ENCODE data around the gene MYCBP.
A peak's percentile ranks its signal among the peaks of the same experiment; 100 is the strongest.

DNA sequence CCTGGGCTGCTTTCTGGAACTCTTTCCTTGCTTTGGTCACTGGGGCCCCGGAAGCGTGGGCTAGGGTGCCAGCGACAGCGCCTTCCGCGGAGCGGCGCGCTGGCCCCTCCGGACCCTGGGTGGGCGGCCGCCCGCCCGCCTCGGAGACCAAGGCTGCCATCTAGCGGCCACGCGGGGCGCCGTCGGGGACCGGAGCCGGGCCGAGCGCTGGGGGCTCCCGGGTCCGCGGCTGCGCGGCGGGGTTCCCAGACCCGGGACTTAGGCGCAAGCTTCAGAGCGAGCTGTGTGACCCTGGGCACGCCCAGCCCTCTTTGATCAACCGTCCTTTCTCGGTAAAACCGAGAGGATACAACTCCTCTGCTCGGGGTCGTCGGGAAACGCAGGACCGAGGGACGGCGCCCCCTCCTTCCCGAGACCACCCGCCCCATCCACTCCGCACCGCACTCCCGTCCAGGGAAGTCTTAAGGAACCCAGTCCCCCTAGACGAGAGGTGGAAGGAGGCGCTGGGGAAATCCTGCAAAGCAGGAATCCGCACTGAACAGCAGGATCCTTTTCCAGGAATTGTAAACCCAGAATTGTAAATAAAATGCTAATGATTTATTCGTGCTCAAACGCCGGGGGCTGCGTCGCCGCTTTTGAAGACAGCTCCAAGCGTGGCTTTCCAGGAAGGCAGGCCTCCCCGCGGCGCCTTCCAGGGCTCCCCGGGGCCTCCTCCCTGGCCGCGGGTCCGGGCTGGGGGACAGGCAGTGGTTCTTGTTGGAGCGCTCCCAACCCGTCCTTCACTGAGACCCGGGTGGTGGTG is 54.8 kb downstream of the MYCBP start:
- TF ChIP-seq, protein P1, sequence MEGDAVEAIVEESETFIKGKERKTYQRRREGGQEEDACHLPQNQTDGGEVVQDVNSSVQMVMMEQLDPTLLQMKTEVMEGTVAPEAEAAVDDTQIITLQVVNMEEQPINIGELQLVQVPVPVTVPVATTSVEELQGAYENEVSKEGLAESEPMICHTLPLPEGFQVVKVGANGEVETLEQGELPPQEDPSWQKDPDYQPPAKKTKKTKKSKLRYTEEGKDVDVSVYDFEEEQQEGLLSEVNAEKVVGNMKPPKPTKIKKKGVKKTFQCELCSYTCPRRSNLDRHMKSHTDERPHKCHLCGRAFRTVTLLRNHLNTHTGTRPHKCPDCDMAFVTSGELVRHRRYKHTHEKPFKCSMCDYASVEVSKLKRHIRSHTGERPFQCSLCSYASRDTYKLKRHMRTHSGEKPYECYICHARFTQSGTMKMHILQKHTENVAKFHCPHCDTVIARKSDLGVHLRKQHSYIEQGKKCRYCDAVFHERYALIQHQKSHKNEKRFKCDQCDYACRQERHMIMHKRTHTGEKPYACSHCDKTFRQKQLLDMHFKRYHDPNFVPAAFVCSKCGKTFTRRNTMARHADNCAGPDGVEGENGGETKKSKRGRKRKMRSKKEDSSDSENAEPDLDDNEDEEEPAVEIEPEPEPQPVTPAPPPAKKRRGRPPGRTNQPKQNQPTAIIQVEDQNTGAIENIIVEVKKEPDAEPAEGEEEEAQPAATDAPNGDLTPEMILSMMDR (conservative IDR thresholded peaks at IDR 0.05; ENCODE audit: low read length) = peak; percentile 58
- TF ChIP-seq EZH2phosphoT487 (IDR thresholded peaks at IDR 0.05; ENCODE audit: borderline replicate concordance, low read depth, low read length) = no peak

All from OCI-LY7 (cell line).